Measurements from ENCODE around the gene RNASE11. TPM values are rescaled to one million over a fixed set of nuclear protein-coding genes. Genes with fewer than 3 reads are reported as not detected.

The RNASE11 gene
- total RNA-seq, 1 experiment from 2014 or later: not detected

DNA sequence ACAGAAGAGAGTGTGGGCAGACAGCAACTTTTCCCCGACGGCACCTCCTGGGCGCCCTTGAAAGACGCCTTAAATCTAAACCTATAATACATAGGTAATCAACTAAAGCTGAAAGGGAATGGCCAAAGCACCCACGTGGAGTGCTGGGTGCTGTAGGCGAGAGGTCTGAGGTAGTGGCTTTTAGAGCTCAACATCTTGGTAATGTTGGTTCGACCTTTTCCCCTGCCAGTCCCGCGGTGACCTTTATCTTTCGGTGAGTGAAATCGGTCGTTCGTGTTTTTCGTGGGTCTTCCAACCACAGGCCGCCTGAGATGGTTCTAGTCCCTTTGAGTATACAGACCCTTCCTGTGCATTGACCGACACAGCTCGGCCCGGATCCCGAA, 44.6 kb upstream of the RNASE11 start:
- Histone ChIP-seq H3K36me3 (ENCODE audit: control insufficient read depth in 1 of 2, insufficient read depth in 2 of 2, low read length in 2 of 2) (no peaks in the 10 kb centered on the region), H3K4me1 (ENCODE audit: control insufficient read depth in 1 of 2, insufficient read depth in 2 of 2, low read length in 2 of 2) (peaks cover 0 to 28% of the 10 kb centered on the region in 2 experiments; a peak in 3 of 4 replicates), H3K27me3 (ENCODE audit: insufficient read depth, low read length) (no peaks in the 10 kb centered on the region; the same call in 1 of the 2 replicates), H3K79me2 (ENCODE audit: insufficient read depth, low read length) (no peaks in the 10 kb centered on the region), H3K27ac (ENCODE audit: low read depth, low read length) (peak overlapping the region; percentile 30; the same call in 1 of the 2 replicates), H2AFZ (ENCODE audit: low read depth, low read length, poor library complexity, severe bottlenecking) (peak overlapping the region; percentile 89), H3K9me2 (ENCODE audit: insufficient read depth) (no peaks in the 10 kb centered on the region), H3K4me3 (replicated peaks in 1 of 2; ENCODE audit: low read depth in 1 of 2, low read length in 2 of 2) (peak overlapping the region; percentile 30 to 42), H3K4me2 (ENCODE audit: low read length) (peak overlapping the region; percentile 74), H4K20me1 (ENCODE audit: insufficient read depth) (no peaks in the 10 kb centered on the region), H3K9me3 (ENCODE audit: control insufficient read depth in 1 of 2, insufficient read depth in 1 of 2, low read depth in 1 of 2, low read length in 2 of 2) (no peaks in the 10 kb centered on the region), H3K9ac (ENCODE audit: low read length) (0 out of 2 replicates have a peak overlapping the region, but pooled peaks have one; percentile 17)
- DNase-seq (ENCODE audit: low read depth, low spot score) (no peak), ATAC-seq (peak; percentile 3)
- intact Hi-C loops (cut with micrococcal nuclease): no loop called here
- BruUV-seq (replicated peaks): no TSS peak
- POLR2A ChIA-PET: interaction anchor here (1.2 kb wide), 1 partner anchor 52 kb away, joined by 3 read pairs; the partner anchor contains the start of gene RNASE4
- RAD21 ChIA-PET (ENCODE audit: low non-redundant PET in 1 of 2, low total read pairs in 2 of 2, uncharacterized antibody in 2 of 2, unreplicated experiment in 2 of 2): interaction anchor here (0.7 kb wide), 2 partner anchors 21 kb away, joined by 3 to 4 read pairs; no protein-coding TSS in a partner anchor
- no peak for TF ChIP-seq RAD21 (IDR thresholded peaks at IDR 0.05; ENCODE audit: low read depth)
- no peak for TF ChIP-seq ZNF274 (IDR thresholded peaks at IDR 0.05; ENCODE audit: low read depth, low read length)
- TF ChIP-seq, protein P1, sequence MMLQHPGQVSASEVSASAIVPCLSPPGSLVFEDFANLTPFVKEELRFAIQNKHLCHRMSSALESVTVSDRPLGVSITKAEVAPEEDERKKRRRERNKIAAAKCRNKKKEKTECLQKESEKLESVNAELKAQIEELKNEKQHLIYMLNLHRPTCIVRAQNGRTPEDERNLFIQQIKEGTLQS (IDR thresholded peaks at IDR 0.05): no peak
- no peak for TF ChIP-seq EZH2 (IDR thresholded peaks at IDR 0.05)
- TF ChIP-seq ZFX (IDR thresholded peaks at IDR 0.05): no peak
- no peak for TF ChIP-seq TCF7L2 (IDR thresholded peaks at IDR 0.05; ENCODE audit: borderline replicate concordance, extremely low read depth, insufficient read depth, insufficient read length)
- TF ChIP-seq, protein P2, sequence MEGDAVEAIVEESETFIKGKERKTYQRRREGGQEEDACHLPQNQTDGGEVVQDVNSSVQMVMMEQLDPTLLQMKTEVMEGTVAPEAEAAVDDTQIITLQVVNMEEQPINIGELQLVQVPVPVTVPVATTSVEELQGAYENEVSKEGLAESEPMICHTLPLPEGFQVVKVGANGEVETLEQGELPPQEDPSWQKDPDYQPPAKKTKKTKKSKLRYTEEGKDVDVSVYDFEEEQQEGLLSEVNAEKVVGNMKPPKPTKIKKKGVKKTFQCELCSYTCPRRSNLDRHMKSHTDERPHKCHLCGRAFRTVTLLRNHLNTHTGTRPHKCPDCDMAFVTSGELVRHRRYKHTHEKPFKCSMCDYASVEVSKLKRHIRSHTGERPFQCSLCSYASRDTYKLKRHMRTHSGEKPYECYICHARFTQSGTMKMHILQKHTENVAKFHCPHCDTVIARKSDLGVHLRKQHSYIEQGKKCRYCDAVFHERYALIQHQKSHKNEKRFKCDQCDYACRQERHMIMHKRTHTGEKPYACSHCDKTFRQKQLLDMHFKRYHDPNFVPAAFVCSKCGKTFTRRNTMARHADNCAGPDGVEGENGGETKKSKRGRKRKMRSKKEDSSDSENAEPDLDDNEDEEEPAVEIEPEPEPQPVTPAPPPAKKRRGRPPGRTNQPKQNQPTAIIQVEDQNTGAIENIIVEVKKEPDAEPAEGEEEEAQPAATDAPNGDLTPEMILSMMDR (IDR thresholded peaks at IDR 0.05 in 2 of 3, conservative IDR thresholded peaks at IDR 0.05 in 1 of 3; ENCODE audit: borderline replicate concordance in 1 of 3, insufficient read depth in 1 of 3, low read depth in 2 of 3, low read length in 2 of 3): no peak
- no peak for TF ChIP-seq EGR1 (IDR thresholded peaks at IDR 0.05; ENCODE audit: low read depth)
- TF ChIP-seq JUND (IDR thresholded peaks at IDR 0.05): no peak
- TF ChIP-seq EZH2phosphoT487 (IDR thresholded peaks at IDR 0.05; ENCODE audit: borderline replicate concordance): no peak
- TF ChIP-seq SRF (IDR thresholded peaks at IDR 0.05; ENCODE audit: low read depth): no peak
- TF ChIP-seq SIN3A (IDR thresholded peaks at IDR 0.05; ENCODE audit: low read depth): no peak
- TF ChIP-seq, protein P3, sequence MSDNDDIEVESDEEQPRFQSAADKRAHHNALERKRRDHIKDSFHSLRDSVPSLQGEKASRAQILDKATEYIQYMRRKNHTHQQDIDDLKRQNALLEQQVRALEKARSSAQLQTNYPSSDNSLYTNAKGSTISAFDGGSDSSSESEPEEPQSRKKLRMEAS (IDR thresholded peaks at IDR 0.05): no peak
- TF ChIP-seq, protein P4, sequence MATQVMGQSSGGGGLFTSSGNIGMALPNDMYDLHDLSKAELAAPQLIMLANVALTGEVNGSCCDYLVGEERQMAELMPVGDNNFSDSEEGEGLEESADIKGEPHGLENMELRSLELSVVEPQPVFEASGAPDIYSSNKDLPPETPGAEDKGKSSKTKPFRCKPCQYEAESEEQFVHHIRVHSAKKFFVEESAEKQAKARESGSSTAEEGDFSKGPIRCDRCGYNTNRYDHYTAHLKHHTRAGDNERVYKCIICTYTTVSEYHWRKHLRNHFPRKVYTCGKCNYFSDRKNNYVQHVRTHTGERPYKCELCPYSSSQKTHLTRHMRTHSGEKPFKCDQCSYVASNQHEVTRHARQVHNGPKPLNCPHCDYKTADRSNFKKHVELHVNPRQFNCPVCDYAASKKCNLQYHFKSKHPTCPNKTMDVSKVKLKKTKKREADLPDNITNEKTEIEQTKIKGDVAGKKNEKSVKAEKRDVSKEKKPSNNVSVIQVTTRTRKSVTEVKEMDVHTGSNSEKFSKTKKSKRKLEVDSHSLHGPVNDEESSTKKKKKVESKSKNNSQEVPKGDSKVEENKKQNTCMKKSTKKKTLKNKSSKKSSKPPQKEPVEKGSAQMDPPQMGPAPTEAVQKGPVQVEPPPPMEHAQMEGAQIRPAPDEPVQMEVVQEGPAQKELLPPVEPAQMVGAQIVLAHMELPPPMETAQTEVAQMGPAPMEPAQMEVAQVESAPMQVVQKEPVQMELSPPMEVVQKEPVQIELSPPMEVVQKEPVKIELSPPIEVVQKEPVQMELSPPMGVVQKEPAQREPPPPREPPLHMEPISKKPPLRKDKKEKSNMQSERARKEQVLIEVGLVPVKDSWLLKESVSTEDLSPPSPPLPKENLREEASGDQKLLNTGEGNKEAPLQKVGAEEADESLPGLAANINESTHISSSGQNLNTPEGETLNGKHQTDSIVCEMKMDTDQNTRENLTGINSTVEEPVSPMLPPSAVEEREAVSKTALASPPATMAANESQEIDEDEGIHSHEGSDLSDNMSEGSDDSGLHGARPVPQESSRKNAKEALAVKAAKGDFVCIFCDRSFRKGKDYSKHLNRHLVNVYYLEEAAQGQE (IDR thresholded peaks at IDR 0.05; ENCODE audit: low read depth): no peak
- TF ChIP-seq CEBPB (IDR thresholded peaks at IDR 0.05; ENCODE audit: low read depth): no peak
- no peak for TF ChIP-seq ELF1 (IDR thresholded peaks at IDR 0.05; ENCODE audit: borderline replicate concordance, low read depth)
- CTCF ChIA-PET: interaction anchor here (1.3 kb wide), 1 partner anchor 19 kb away, joined by 4 read pairs; no protein-coding TSS in a partner anchor
